HG03354 (cell line): ENCODE measurements around the gene SLC29A3.
A peak's percentile ranks its signal among the peaks of the same experiment; 100 is the strongest.
"Not testable (repeated sequence)": the region's sequence is repeated elsewhere in the genome, so short reads cannot be mapped to it uniquely, and the experiment has no call there.

Experiments
- ATAC-seq: cut with Tn5 transposase; IDR thresholded peaks from one replicate; pipeline ENCODE4 v1.9.1; 2021; ENCODE audit warnings: mild to moderate bottlenecking; ENCODE audit not compliant: unreplicated experiment, poor library complexity, severe bottlenecking

SLC29A3 gene

GRCh38 chr10:71319042-71319799 is at the start of gene SLC29A3:
Gene SLC29A3, plus strand, starts transcription at chr10:71319259. Its CDS starts 51 bp downstream, at chr10:71319310.
- peak; percentile 76 for ATAC-seq

DNA sequence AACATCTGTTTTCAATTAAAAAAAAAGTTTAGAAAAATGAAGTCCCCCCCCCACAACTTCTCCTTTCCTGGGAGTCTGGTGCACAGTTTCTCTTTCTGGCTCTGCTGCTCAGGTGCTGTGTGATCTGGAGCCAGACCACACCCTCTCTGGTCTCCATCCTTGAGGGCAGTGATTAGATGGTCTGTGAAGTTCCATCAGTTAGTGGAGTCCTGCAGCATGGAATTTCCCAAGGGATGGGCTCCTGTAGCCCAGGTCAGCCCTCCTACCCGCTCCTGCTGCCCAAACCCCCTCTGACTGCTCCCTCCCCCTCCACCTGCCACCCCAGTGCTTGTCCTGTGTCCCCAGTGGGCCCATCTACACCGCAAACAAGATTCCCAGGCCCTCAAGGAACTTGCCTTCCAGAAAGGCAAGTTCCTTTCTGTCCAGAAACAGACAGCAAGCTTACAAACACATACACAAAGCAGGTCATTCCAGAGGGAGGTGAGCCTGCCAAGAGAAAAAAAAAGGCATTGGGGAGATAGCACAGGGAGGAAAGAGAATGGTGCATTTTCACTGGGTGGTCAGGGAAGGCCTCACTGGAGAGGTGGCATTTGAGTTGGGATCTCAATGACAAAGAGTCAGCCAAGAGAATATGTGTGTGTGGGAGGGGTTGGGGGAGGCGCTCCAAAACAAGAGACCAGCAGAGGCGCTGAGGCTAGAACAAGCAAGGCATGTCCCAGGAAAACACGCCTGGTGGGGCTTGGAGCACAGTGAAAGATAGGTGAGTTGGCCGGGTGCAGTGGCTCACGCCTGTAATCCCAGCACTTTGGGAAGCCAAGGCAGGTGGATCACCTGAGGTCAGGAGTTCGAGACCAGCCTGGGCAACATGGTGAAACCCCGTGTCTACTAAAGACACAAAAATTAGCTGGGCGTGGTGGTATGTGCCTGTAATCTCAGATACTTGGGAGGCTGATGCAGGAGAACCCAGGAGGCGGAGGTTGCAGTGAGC is 49.5 kb upstream of the SLC29A3 start:
- no peak for ATAC-seq

- ATAC-seq = no peak
Measured at GRCh38 chr10:71270301-71271220, 48.5 kb upstream of the SLC29A3 start.

- ATAC-seq = no peak
Measured at GRCh38 chr10:71271662-71272055, 47.4 kb upstream of the SLC29A3 start.

- ATAC-seq = no peak
Measured at GRCh38 chr10:71272056-71272771, 46.8 kb upstream of the SLC29A3 start.

GRCh38 chr10:71272974-71273373 is 46.1 kb upstream of the SLC29A3 start:
- ATAC-seq = not testable (repeated sequence)

DNA sequence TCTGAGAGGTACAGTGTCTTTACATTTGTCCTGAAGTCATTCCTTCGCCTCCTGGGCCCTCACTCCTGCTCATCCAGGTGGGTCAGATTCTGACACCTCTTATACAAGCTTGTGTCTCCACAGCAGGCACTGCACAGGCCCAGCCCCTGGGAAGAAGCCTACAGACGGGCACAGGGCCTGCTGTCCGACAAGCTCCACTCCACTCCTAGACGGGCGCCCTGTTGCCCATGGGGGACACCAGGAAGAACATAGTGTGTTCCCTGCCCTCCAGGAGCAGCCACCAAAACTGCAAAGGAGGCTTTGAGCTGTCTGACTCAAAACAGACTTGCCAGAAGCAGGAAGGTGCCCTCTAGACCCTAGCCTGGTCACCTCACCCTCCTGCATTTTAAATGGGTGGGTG is 45.6 kb upstream of the SLC29A3 start:
- no peak for ATAC-seq

- no peak for ATAC-seq
Measured at GRCh38 chr10:71274901-71275796, 43.9 kb upstream of the SLC29A3 start.

- ATAC-seq = no peak
Measured at GRCh38 chr10:71276873-71277272, 42.2 kb upstream of the SLC29A3 start.

- ATAC-seq = no peak
Measured at GRCh38 chr10:71277914-71278665, 41.0 kb upstream of the SLC29A3 start.

- no peak for ATAC-seq
Measured at GRCh38 chr10:71278691-71279588, 40.1 kb upstream of the SLC29A3 start.

DNA sequence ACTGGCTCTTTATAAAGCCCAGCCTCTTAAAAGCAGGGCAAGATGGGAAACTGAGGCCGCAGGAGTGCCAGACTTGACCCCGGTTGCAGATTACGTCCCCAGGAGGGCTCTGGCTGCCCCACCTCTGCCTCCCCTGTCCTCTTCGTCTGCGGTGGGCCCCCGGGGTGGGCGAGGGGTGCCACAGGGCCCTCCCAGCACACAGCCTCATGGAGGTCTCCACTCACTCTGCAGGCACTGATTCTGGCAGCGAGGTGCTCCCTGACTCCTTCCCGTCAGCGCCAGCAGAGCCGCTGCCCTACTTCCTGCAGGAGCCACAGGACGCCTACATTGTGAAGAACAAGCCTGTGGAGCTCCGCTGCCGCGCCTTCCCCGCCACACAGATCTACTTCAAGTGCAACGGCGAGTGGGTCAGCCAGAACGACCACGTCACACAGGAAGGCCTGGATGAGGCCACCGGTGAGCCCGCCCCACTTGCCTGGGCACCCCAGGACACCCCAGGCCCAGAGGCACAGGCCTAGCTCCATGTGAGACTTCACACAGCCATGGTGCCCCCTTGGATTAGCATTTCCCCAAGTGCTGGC is 39.4 kb upstream of the SLC29A3 start:
- ATAC-seq = no peak

DNA sequence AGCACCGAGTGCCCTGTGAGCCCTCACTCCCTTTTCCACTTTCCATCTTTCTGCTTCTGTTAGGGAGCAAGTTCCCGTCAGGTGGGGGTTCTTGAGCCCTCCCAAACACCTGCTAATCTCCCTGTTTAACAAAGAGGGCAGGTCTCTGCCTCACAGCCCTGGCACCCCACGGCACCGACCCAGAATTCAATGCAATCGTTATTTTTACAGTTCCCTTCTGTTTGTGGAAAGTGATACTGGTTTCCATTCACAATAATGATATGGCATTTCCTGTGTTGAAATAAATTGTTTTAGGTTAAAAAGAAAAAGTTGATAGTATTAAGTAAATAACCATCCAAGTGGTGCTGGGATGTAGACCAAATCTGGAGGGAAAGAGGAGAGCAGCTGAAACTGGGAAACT is 38.8 kb upstream of the SLC29A3 start:
- ATAC-seq = no peak

DNA sequence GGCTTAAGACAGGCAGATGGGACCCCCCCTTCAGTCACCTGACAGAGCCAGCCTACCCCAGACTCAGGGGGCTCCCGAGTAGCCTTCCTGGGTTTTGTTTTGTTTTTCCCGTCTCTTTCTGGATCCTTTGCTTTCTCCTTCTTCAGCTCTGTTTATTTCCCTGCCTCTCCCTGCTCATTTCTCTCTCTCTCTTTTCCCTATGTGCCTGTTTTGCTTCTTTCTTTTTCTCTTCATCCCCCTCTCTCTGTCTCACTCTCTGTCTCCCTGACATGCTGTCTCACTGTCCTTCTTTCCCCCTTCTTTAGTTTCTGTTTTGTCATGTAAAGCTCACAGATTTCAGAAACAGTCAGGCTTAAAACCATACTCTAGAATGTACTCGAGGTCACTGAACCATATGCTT is 38.2 kb upstream of the SLC29A3 start:
- no peak for ATAC-seq

GRCh38 chr10:71281646-71282322 is 37.3 kb upstream of the SLC29A3 start:
- ATAC-seq = no peak

- no peak for ATAC-seq
Measured at GRCh38 chr10:71282323-71282680, 36.8 kb upstream of the SLC29A3 start.
